ENCODE data around the gene IL7R. TPM values are rescaled to one million over a fixed set of nuclear protein-coding genes. Genes with fewer than 3 reads are reported as not detected.

IL7R gene
- total RNA-seq, 2 experiments from 2014 or later, result 136 to 142 TPM

- intact Hi-C loops (cut with micrococcal nuclease), result no loop called here
- TF ChIP-seq, protein P1, sequence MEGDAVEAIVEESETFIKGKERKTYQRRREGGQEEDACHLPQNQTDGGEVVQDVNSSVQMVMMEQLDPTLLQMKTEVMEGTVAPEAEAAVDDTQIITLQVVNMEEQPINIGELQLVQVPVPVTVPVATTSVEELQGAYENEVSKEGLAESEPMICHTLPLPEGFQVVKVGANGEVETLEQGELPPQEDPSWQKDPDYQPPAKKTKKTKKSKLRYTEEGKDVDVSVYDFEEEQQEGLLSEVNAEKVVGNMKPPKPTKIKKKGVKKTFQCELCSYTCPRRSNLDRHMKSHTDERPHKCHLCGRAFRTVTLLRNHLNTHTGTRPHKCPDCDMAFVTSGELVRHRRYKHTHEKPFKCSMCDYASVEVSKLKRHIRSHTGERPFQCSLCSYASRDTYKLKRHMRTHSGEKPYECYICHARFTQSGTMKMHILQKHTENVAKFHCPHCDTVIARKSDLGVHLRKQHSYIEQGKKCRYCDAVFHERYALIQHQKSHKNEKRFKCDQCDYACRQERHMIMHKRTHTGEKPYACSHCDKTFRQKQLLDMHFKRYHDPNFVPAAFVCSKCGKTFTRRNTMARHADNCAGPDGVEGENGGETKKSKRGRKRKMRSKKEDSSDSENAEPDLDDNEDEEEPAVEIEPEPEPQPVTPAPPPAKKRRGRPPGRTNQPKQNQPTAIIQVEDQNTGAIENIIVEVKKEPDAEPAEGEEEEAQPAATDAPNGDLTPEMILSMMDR (IDR thresholded peaks at IDR 0.05), result peak; percentile 59
- peaks cover 50% of the 10 kb centered on the region for H3K4me1 Mint-ChIP-seq (ENCODE audit: low read depth)
- peak; percentile 49 for DNase-seq
- CTCF ChIA-PET, result interaction anchor here (1.0 kb wide), 1 partner anchor 41 kb away, joined by 3 read pairs; the partner anchor contains the start of gene IL7R
- ATAC-seq, result peak; percentile 42
- H3K27ac Mint-ChIP-seq, result no peak overlapping the region
- POLR2A ChIA-PET, result interaction anchor here (1.3 to 11.9 kb wide), 2 partner anchors 39 kb away, joined by 4 to 241 read pairs; partner anchors contain the start of gene IL7R
- no peak overlapping the region for H3K4me3 Mint-ChIP-seq
- H3K27me3 Mint-ChIP-seq, result no peaks in the 10 kb centered on the region
- peaks cover 2% of the 10 kb centered on the region for H3K9me3 Mint-ChIP-seq
- H3K36me3 Mint-ChIP-seq (ENCODE audit: low read depth), result peaks cover 12% of the 10 kb centered on the region
Observed at GRCh38 chr5:35815089-35815936, 41.4 kb upstream of the IL7R start.

DNA sequence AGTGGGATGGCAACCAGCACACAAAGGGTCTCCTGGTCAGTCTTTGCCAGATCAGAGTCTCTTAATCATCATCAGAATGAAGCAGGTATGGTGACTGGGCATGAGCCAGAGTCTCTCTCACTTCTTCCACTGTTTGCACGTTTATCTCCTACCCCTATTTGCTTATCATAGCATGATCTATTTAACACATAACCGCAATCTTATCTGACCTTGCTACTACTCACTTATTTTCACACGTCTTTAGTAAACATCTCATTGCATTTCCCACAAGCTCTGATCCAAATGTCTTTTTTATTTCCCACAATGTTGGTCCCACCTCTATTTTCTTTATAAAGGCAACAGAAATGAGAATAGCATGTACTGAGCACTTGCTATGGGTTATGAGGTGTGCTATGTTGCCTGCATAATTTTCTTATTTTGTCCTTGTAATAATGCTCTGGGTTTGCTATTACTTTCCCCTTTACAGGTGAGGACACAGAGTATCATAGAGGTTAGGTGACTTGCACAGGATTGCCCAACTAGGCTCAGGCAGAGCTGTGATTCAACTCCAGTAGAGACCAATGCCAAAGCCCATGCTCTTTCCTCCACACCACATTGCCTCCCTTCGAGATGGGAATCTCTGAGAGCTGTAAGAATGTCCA lies 39.7 kb upstream of the IL7R start:
- ATAC-seq (peak; percentile 34), DNase-seq (no peak)
- Mint-ChIP-seq H3K27ac (no peak overlapping the region), H3K9me3 (peaks cover 2% of the 10 kb centered on the region), H3K36me3 (ENCODE audit: low read depth) (peaks cover 18% of the 10 kb centered on the region), H3K4me1 (ENCODE audit: low read depth) (peaks cover 53% of the 10 kb centered on the region), H3K4me3 (no peak overlapping the region), H3K27me3 (no peaks in the 10 kb centered on the region)
- POLR2A ChIA-PET, result interaction anchor here (1.0 to 11.9 kb wide), 5 partner anchors 18 to 39 kb away, joined by 3 to 241 read pairs (median 3); partner anchors contain the start of gene IL7R
- intact Hi-C loops (cut with micrococcal nuclease), result no loop called here
- TF ChIP-seq, protein P1 (IDR thresholded peaks at IDR 0.05), result no peak
- CTCF ChIA-PET, result interaction anchor here (0.8 to 1.1 kb wide), 3 partner anchors 11 to 46 kb away, joined by 3 to 4 read pairs (median 3); no protein-coding TSS in a partner anchor

DNA sequence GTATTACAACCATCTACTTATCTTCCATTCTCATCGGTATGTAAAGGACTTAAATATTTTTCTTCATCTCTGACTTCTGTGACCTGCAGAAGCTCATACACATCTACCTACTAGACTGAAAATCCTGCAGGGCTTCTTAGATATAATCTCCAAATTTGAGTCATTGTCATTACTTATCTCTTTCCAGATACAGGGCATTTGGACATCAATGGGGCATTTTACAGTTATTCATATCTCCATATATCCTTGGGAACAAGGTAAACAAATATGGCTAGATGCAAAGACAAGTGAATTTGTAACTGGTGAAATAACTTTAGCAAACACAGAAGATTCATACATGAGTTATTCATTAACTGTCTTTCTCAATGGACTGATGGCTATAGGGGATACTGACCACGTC lies 37.7 kb upstream of the IL7R start:
- Mint-ChIP-seq H3K9me3 (peaks cover 2% of the 10 kb centered on the region), H3K27me3 (no peaks in the 10 kb centered on the region), H3K36me3 (ENCODE audit: low read depth) (peaks cover 20% of the 10 kb centered on the region), H3K27ac (peak overlapping the region; percentile 68), H3K4me1 (ENCODE audit: low read depth) (peaks cover 61% of the 10 kb centered on the region), H3K4me3 (no peak overlapping the region)
- ChIA-PET CTCF (interaction anchor here (1.3 to 1.5 kb wide), 3 partner anchors 8 to 169 kb away, joined by 3 to 4 read pairs (median 3); no protein-coding TSS in a partner anchor), POLR2A (interaction anchor here (1.0 to 11.9 kb wide), 5 partner anchors 12 to 107 kb away, joined by 3 to 241 read pairs (median 4); partner anchors contain the start of gene IL7R)
- ATAC-seq (no peak), DNase-seq (no peak)
- intact Hi-C loops (cut with micrococcal nuclease), result no loop called here
- TF ChIP-seq, protein P1 (IDR thresholded peaks at IDR 0.05), result no peak

- H3K27me3 Mint-ChIP-seq, result no peaks in the 10 kb centered on the region
- DNase-seq (no peak), ATAC-seq (no peak)
- POLR2A ChIA-PET, result interaction anchor here (1.0 to 11.9 kb wide), 5 partner anchors 11 to 106 kb away, joined by 3 to 241 read pairs (median 4); partner anchors contain the start of gene IL7R
- intact Hi-C loops (cut with micrococcal nuclease), result loop anchor here (5.0 kb wide), 2 partner anchors 37 to 38 kb away; partner anchors contain the start of gene IL7R
- H3K27ac Mint-ChIP-seq, result peak overlapping the region; percentile 68
- peaks cover 25% of the 10 kb centered on the region for H3K36me3 Mint-ChIP-seq (ENCODE audit: low read depth)
- peaks cover 2% of the 10 kb centered on the region for H3K9me3 Mint-ChIP-seq
- H3K4me1 Mint-ChIP-seq (ENCODE audit: low read depth), result peaks cover 61% of the 10 kb centered on the region
- TF ChIP-seq, protein P1 (IDR thresholded peaks at IDR 0.05), result no peak
- CTCF ChIA-PET, result interaction anchor here (1.3 to 5.2 kb wide), 5 partner anchors 34 to 169 kb away, joined by 3 to 32 read pairs (median 5); no protein-coding TSS in a partner anchor
- no peak overlapping the region for H3K4me3 Mint-ChIP-seq
Observed at GRCh38 chr5:35819668-35820067, 37.0 kb upstream of the IL7R start.
